Activated T-cell treated with anti-CD3 and anti-CD28 coated beads for 48 hours (primary cell): Measurements from ENCODE around the gene ESR2.
"Not testable (repeated sequence)": the region's sequence is repeated elsewhere in the genome, so short reads cannot be mapped to it uniquely, and the experiment has no call there.

ENCODE experiments used
- DNase-seq: peaks from one replicate; pipeline ENCODE4 v3.0.0-alpha.2; 2020; ENCODE audit warnings: low read depth

ESR2 gene

DNA sequence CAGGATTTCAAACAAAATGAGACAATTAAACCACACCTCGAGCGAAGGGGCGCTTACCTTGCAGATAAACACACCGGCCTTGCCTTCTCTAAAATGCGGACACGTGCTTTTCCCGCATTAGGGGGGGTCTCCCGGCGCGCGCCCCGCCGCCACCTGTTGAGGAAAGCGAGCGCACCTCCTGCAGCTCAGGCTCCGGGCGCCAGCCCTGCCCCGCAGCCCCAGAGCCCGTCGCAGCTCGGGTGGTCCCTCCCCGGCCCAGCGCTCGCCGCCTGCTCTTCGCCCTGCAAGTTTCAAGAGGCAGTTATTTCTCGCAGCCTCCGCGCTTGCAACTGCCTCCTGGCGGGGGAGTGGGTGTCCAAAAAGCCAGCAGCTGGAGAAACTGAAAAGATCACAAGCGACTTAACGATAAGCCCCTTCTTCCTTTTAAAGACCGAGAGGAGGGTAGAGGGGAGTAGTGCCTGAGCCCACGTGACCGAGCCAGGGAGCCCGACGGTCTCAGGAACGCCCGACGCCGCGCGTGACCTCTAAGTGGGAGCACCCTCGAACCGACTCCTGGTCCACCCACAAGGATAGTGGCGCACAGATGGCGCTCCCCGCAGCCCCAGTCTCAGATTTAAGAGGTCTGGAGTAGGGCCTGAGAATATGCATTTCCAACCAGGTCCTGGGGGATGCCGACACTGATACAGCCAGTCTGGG is at the start of gene ESR2:
TSS of gene ESR2 (minus strand) at position 396 of the 696 bp plus-strand sequence. CDS start 11,386 bp downstream, outside the sequence.
- DNase-seq, result peak; percentile 6

DNA sequence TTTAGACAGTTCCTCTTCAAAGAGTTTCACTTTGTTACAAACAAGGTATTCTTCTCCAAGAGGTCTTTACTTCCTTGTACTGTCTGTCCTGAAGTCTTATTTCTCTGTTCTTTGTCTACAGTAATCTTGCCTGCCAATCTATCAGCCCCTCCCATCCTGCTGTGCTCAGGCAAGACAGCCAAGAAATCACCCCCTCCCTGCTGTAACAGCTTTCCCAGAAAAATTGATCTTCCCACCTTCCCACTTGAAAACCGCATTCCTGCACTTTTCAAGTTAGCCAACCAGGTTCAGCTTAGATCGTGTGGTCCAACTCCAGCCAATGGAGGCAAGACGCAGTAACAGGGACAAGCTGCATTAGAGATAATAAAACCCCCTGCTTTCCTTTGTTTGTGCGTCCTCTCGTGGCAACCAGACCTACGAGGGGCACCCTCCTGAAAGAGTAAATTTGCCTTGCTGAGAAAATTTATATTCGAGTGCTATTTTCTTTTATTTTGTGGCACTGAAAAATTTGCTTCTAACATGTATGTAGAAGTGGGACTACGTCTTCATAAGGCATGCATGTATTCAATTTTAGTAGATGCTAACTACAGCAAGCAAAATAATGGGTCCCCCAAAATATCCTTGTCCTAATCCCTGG is 46.5 kb upstream of the ESR2 start:
- no peak for DNase-seq

DNA sequence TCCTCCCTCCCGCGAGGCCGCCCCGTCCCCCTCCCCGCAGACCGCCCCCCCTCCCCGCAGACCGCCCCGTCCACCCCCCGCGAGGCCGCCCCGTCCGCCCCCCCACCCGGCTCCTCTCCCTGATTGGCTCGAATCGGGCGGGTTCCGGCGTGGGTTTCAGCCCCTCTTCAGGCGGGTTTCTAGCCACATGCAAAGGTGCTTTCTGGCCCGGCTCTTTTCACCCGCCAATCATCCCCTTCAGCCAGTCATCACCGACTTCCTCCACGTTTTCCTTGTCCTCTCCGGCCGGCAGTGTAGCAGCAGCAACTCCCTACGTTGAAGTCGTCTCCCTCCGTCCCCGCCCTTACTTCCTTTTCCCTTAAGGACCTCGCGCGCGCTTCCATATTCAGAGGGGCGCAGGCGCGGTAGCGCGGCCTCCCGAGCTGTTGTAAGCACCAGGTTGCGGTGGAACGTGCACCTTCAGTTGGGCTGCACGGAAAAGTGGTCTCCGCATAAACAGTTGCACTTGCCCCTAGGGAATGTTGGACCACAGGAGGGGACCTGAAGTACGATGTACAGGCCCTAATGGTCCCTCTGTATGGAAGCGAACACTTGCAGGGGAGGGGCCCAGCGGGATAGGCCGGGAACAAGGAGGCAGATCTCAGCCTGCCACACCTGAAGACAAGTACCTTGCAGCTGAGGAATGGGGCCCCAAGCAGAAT is 44.6 kb upstream of the ESR2 start:
- peak; percentile 84 for DNase-seq

DNA sequence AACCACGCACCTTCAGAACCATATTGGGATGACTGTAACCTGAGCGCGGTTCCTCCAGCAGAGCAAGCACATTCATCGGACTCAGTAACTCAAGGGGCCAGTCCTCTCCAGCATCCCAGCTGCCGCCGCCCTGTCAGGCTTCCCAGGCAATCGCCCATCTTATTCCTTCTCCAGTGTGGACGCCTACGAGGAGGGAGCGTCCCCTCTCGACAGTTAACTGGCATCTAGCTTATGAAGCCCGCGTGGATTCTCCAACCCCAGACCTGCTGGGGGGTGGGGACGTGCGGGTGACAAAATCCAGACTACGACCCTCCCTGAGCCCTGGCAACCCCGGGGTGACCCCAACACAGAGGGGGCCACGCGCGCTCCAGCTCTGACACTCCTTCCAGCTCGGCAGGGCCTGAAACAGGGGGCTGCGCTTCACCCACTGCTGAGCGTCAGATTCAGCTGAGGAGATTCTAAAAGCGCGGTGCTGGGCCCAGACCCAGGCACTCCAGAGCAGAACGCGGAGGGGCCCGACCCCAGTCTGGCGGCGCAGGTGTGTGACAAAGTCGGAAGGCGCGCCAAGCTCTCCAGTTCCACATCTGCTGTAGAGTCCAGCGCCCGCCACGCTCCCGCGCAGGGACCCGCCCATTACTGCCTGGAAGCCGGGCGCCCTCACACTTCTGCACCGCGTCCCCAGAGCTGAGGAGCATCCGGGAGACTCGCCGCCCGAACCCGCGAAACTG is 43.9 kb upstream of the ESR2 start:
- peak; percentile 13 for DNase-seq

DNA sequence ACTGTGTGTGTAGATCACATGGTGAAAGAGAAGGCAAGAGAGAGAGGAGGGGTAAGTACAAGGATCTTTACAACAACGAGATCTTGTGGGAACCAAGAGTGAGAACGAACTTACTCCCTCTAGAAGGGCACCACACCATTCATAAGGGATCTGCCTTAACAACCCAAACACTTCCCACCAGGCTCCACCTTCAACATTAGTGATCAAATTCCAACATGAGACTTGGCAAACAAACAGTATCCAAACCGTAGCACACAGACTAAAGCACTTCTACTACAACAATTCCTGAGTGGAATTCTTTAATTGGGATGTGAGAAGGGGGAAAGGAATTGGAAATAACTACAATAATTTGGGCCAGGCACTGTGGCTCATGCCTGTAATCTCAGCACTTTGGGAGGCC is 35.0 kb upstream of the ESR2 start:
- no peak for DNase-seq

DNA sequence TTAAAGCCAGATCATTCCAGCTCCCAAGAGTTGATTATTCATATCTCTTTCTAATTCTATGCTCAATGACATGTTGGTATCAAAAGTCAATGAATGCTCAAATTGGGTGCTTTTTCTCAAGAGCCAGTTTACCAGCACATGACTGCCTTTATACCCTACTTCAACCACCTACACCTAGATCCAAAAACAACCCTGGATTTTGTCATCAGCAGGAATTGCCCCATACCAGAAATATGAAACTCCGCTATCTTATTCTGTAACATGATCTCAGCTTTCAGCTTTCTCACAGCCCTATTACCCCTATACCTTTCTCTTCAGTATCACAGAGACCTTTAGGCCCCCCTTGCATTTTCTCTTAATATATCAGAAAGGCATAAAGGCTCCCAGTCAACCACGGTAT is 32.3 kb upstream of the ESR2 start:
- DNase-seq, result no peak

DNA sequence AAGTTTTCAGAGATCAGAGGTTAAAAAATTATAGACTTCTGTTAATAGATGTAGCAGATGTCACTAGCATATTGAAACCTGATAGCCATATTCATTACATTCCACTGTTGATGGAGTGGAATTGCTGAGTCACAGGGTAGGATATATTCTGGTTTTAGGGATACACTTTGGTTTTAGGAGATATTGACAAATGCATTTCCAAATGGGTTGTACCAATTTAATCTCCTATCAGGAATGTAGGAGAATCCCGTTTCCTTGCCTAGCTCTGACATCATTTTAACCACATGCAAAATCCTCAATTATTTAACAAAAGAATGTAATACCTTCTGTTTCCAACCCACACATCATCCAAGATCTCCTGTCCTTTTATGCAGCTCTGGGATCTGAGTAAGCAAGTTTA is 30.7 kb upstream of the ESR2 start:
- DNase-seq, result no peak

DNA sequence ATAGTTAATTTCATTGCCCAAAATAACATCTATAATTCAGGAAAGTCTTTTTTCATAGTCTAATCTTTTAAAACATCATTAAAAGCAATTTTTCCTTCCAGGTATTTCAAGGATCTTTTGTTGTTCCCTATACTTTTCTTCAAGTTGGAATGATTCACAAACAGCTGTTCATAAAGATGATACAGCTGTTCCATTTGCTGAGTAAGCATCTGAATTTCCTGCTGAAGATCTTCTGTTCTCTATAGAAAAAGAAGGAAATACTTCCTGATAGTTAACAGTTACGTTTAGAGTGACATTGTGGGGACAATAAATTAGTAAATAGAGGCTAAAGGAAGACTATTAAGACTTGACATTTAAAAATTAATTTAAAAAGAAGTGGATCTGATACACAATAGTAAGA is 30.3 kb upstream of the ESR2 start:
- no peak for DNase-seq

DNA sequence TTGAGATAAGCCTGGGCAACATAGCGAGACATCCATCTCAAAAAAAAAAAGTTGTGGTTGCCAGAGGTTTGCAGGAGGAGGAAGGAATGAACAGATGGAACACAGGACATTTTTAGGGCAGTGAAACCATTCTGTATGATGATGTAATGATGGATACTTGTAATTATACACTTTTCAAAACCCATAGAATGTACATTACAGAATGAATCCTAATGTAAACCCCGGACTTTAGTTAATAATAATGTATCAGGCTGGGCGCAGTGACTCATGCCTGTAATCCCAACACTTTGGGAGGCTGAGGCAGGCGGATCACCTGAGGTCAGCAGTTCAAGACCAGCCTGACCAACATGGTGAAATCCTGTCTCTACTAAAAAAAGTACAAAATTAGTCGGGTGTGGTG is 26.2 kb upstream of the ESR2 start:
- not testable (repeated sequence) for DNase-seq

DNA sequence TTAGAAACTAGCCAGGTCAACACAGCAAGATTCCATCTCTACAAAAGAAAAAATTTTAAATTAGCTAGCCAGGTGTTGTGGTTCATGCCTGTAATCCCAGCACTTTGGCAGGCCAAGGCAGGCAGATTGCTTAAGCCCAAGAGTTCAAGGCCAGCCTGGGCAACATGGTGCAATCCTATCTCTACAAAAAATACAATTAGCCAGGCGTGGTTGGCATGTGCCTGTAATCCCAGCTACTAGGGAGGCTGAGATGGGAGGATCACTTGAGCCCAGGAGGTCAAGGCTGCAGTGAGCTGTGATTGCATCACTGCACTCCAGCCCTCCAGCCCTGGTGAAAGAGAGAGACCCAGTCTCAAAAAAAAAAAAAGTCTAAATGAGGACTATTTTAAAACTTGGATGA is 24.5 kb upstream of the ESR2 start:
- not testable (repeated sequence) for DNase-seq

DNA sequence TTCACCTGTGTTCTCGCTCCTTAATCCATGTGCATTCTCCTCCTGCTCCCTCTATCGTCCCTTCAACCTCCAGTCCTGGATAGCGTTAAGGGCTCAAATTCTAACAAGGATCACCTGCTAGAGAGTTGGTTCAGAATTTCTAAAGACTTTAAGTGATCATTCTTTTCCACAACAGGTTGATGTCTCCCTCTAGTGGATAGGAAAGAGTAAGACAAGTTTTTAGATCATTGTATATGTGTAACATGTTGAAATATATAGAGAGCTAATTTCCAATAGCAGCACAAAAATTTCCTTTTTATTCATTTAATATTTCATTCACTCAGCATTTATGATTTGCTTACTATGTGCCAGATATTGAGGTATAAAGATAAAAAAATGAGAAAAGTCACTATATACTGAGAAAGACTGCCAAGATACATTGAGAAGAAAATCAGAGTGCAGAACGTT is 9.3 kb upstream of the ESR2 start:
- no peak for DNase-seq

DNA sequence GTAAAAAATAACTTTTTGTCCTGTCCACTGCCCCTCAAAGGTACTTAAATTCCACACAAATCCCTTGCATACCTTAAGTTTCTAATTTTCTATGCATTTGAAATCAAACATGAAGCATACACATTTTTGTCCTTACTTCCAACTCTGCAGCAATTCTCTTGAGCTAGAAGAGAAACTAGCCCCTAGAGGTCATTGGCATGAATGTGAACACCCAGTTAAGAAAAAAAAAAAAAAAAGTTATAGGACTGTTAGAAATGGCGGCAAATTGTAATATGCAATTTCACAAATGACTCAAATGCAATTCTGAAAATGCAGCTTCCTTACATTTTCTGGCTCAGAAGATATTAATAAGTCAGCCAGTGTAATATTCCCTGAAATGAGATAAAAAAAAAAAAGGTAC is 4.6 kb upstream of the ESR2 start:
- DNase-seq, result no peak

DNA sequence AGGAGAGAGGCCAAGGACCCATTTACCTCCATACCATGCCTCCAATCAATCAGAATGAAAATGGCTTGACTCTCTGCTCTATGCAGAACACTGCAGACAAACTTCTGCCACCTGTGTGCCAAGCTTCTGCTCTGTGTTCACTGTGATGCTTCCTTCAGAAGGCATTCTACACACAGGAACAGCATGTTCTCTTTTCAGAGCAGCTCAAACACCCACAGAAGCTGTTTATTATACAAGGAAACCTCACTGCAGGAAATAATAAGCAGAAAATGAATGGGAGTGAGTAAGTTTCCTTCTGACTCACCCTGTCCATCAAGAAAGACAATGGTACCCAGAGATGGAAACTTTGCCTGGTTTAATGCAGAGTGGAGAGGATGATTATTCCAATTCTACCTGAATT is 2.4 kb upstream of the ESR2 start:
- DNase-seq, result no peak

DNA sequence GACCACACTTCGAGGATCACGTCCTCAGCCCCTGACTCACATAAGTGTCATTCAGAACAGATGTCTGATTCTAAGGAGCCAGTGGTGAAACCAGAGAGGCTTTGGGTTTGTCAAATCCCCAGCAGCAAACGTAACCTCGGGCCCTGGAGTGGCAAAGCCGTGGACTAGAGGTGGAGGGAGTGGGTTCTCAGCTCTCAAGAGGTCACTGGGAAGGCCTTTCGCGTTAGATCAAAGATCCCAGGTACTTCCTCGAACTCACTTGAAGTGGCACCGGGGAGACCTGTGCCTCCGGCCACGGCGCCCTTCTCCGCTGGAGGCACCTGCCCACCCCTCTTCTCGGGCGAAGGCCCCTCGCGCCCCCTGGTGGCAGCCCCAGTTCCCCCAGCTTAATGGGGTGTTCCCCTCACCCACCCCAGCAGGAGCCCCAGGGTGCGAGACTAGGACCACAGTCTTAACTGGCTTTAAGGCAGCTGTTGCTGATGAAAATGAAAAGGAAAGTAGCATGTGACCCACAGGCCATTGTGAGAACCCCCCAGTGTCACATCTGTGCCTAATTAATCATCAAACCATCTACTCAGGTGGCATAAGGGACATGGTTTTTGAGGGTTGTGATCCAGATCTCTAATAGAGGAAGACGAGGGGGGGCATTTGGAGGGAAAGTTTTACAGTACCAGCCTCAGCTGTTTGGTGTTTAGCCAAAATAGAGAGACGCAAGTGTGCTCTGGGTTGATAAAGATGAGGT is 672 bp upstream of the ESR2 start:
- DNase-seq, result peak; percentile 85

DNA sequence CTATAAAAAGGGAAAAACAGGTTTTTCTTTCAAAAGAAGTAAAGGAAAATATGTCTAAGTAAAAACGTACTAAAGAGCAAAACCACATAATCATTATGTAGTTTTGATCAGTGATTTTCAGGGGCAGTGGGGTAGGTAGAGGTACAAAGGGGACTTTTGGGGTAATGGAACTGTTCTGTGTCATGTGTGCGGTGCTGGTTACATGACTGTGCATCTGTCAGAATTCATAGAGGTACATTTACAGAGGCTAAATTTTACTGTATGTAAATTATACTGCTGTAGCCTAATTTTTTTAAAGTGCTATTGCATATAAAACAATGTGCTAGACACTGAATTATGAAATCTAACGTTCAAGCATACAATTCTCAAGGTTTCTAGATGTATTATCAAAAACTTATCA is 2.0 kb downstream of the ESR2 start:
- no peak for DNase-seq

DNA sequence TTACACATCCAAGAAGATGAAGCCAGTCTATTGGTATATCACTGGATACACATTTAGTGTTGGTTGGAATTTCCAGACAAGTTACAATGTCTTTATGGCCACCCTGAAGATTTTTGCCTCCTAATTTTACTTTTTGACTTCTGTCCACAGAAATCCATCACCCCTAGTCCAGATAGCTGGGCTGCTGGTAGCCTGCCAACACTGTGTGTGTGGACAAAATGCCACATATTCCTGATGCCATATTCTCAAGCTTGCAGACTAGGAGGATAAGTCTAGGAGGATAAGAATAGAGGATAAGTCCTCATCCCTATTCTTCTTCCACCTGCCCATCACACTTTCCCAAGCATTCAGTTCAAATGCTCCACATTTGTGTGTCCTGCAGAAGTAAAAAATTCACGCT is 4.6 kb downstream of the ESR2 start:
- DNase-seq, result no peak

DNA sequence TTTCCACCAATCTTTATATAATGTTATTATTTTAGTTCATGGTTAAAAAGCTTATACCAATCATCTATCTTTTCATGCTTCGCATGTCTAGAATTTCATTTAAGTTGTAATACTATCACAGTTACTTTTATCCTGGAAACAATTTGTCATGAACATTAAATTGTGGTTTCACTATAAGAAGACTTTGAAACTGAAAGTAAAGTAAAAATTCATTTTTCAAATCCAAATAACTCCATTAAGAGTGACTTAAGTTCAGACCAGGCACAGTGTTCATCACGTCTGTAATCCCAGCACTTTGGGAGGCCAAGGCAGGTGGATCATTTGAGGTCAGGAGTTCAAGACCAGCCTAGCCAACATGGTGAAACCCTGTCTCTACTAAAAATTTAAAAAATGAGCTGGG is 12.4 kb downstream of the ESR2 start:
- no peak for DNase-seq

DNA sequence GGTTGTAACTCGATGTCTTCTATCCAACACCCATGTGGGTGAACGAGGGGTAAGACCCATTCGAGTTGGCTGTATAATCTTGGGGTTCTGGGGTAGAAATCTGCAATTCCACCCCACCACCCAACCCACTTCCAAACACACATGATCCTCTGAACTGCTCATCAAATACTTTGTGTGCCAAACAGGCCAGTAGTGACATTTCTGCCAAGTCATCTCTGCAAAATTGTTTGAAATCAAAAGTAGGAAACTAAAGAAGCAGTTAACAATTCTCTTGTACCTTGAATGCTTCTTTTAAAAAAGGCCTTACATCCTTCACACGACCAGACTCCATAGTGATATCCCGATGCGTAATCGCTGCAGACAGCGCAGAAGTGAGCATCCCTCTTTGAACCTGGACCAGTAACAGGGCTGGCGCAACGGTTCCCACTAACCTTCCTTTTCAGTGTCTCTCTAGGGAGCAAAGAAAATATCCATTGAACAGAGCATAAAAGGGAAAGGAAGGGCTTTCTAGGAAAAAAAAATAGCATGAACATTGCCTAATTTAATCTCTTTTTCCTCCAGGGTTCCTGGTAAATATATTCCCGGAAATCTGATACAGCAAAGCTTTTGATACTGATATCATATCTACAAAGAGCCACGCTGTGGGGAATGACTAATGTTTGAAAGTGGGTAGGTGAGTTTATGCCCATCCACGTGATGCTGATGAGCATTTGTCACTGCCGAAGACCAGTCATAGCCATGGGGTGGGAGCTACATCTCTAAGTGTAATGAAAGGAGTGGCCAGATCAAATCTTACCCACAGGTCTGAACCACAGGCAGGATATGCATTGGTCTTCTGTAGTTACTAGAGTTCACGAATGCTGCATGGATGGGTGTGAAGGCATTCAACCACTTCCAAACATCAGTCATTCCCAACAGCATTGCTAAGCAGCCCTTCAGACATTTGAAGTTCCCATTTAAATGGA is 14.2 kb downstream of the ESR2 start:
- DNase-seq, result peak; percentile 20

DNA sequence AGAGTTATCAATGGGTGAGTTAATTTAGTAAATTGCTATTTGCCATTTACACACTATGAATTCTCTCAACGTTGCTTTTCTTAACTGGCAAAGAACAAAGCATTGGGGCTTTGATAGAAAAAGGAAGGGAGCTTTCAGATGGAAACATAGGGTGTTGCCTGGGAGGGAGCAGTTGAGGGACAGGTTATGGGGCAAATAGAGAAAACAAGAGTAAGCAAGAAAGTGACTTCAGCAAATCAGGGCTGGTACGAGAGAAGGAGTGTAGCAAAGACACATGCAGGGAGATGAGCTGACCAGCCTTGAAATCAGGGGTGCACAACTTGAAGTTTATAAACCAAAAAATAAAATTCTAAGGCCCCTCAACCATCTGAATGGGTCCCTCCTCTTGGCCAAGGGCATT is 15.7 kb downstream of the ESR2 start:
- no peak for DNase-seq

DNA sequence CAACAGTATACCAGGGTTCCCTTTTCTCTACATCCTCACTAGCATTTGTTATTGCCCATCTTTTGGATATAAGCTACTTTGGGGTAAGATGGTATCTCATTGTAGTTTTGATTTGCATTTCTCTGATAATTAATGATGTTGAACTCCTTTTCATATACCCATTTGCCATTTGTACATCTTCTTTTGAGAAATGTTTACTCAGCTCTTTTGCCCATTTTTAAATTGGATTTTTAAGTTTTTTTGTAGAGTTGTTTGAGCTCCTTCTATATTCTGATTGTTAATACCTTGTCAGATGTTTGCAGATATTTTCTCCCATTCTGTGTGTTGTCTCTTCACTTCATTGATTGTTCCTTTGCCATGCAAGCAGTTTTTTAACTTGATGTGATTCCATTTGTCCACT is 22.2 kb downstream of the ESR2 start:
- DNase-seq, result no peak

DNA sequence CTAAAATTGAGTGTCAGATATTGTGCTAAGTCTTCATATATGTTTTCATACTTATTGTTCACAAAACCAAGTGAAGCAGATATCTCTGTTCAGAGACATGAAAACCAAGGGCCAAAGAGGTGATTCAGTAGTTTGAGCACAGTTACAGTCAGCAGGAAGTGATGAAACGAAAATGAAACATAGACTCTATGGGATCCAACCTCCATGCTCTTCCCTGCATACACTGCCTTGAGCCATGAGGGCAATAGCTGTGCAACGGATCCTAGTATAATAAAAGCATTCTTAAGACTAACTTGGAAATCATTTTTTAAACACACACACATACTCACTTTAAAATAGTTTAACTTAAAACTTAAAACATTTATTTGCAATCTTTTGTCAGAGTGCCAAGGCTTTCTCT is 27.9 kb downstream of the ESR2 start:
- no peak for DNase-seq
